Subcutaneous adipose tissue (tissue), 4 donors: ENCODE data around the gene MOB3C. TPM values are rescaled to one million over a fixed set of nuclear protein-coding genes. Genes with fewer than 3 reads are reported as not detected.

Source experiments
- total RNA-seq, 4 donors: library from RNA; depleted of rRNA; stranded (reverse); fragments of >200 nt; gene quantifications; one replicate each; pipeline ENCODE4 v1.1.0, GENCODE V29; 2016
- TF ChIP-seq, protein P1 (sequence below): fragments of 450-650 bp; IDR thresholded peaks from one replicate; pipeline ENCODE4 v1.5.1; 2016; ENCODE audit warnings: low read depth, mild to moderate bottlenecking, control low read depth, antibody characterized with exemption, moderate library complexity

MOB3C gene
- total RNA-seq = 10 to 100 TPM; 14.5 to 19.2 (median 16.4) TPM

DNA sequence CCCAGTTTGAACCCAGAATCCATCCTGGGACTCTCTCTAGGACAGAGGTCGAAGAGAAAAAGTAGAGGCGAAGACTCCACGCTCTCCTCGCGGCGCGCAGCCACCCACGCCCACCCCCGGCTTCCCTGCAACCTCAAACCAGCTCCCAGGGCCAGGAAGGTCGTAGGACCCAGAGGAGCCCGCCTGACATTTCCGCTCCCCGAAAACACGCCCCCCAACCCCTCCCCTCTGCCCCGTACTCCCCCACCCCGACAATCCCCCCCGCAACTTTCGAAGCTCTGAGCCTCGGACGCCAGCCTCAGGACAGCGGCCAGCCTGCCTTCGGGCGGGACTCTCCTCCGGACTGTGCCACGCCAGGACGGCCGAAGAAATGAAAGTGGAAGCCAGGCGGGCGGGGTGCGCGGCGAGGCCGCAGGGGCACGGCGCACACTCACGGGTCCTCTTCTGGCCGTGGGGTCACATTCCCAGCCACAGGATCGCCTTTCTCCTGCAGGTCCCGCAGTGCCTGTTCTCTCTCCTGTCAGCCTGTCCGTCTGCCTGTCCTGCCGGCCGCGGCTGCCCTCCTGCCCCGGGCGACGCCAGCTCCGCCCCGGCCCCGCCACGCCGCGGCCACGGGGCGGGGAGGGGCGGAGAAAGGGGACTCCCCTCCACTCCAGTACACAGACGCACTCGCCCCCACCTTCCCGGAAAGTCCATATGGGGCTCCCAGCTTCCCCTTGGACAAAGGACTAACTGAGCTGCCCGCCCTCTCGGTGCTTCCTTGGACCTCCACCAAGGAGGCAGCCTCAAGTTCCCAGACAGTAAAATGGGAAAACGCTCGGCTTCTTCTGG, at the start of gene MOB3C:
Gene MOB3C, minus strand, starts transcription at position 535 of the 831 bp plus-strand sequence. CDS start 3,490 bp downstream, outside the sequence.
- TF ChIP-seq, protein P1, sequence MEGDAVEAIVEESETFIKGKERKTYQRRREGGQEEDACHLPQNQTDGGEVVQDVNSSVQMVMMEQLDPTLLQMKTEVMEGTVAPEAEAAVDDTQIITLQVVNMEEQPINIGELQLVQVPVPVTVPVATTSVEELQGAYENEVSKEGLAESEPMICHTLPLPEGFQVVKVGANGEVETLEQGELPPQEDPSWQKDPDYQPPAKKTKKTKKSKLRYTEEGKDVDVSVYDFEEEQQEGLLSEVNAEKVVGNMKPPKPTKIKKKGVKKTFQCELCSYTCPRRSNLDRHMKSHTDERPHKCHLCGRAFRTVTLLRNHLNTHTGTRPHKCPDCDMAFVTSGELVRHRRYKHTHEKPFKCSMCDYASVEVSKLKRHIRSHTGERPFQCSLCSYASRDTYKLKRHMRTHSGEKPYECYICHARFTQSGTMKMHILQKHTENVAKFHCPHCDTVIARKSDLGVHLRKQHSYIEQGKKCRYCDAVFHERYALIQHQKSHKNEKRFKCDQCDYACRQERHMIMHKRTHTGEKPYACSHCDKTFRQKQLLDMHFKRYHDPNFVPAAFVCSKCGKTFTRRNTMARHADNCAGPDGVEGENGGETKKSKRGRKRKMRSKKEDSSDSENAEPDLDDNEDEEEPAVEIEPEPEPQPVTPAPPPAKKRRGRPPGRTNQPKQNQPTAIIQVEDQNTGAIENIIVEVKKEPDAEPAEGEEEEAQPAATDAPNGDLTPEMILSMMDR = no peak

DNA sequence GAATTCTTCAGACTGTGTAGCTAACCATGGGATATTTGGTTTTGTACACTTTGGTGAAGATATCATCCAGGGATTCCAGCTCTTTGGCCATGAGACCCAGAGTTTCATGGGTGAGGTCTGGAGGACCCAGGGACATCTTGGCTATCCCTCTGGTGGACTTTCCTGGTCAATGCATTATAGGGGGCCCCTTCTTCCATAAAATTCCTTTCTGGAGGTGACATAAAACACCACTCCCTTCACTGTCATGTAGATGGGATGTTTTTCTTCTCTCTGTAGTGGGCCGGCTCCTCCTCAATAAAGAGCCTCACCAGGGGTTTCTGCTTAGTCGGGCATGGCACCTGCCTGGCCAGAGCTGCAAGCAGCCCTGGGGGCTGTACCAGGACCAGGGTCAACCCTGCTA, 49.4 kb upstream of the MOB3C start:
- TF ChIP-seq, protein P1 = no peak

DNA sequence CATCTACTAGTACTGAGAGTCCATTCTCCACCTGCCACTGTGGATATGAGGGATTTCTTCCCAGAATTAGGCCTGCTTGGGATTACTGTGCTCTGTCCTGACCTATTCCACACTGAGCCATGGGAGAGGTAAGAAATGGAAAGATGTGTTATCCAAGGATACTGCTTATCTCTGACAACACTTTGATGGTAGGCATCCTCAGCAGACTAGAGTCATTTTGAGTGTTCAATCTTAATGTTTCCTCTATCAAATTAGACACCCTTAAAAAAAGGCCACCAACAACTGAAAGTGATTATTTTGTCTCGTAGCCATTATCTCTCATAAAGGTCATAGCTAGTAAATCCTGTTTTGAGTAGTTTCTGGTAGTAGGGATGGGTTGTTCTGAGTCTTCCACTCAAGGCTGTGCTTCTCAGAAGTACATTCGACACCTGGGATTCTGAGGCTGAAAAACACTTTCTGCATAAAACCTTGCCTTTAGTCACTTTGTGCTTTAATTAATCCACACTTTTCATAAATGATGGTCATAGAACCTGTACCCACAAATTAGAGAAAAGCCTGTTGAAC, 42.8 kb upstream of the MOB3C start:
- TF ChIP-seq, protein P1 = no peak

DNA sequence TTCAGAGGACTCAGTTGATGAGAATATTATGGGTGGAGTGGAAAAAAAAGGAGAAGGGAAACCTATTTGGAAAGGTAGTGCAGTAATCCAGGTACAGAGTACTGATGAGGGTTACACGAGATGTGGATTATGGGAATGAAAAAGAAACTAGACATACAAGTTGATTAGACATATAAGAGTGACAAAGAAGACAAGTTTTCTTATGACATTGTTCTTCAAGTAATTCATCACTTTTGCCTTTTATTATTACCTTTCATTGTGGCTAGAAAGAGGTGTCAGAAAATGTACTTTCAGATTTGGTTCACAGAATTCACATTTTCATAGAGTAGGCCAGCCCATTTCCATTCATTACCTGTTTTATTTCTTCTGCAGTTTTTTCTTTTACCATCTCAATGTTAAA, 41.2 kb upstream of the MOB3C start:
- TF ChIP-seq, protein P1 = no peak

DNA sequence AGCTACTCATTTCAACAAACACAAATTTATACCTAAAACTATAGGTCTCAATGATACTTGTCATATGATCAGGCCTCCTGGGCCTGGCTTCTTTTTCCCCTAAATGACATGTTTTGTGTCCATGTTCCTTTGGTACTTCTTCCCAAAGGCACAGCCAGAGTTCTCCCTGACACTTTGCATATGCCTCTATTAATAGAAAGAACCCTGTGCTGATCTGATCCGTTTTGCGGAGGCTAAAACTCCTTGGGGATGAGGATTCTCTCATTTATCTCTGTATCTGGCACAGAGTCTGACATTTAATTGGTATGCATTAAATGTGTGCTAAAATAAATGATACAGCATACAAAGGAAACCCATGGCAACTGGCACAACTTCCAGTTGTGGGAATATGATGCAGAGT, 40.0 kb upstream of the MOB3C start:
- TF ChIP-seq, protein P1 = no peak

DNA sequence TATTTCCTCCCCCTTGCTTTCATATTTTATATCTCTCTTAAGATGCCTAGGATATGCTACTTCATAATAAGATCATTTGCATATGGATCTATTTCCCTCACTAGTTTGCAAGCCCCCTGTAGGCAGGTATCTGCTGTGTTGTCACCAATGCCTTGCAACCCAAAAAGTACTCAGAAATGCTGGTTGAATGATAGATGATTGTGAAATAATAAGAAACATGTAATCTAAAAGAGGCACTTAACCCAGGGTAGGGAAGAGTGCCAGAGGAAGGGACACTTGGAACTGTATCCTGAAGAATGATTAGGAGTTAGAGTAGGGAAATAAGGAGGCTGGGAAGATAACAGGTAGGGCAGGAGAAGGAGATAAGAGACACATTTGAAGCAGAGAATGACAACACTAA, 39.2 kb upstream of the MOB3C start:
- TF ChIP-seq, protein P1 = no peak

DNA sequence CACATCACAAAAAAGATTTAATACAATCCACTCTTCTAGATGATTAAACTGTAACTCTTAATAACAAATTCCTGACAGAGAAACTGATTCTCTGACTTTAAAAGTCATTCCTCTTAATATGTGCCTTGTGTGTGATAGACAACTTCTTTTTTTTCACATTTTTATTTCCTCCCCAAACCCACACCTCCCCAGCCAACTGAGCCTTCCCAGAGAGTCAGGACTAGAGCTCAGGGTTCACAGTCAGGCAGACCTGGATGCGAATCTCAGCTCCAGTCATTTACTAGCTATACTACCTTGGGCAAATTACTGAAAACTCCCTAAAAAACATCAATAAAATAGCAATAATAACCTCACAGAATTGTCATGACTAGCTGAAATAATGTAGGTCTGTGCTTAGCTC, 37.4 kb upstream of the MOB3C start:
- TF ChIP-seq, protein P1 = no peak
